Activated CD8-positive, alpha-beta memory T cell treated with anti-CD3 and anti-CD28 coated beads for 1 hour (primary cell): ENCODE data around the gene SELENOT.

Source experiments
- DNase-seq, 2 donors: peaks; one replicate each; pipeline ENCODE4 v3.0.0-alpha.2; 2020; ENCODE audit warnings: low read depth in 1 of 2; ENCODE audit errors: extremely low read depth in 1 of 2

Gene SELENOT

GRCh38 chr3:150662410-150663200, 59.5 kb downstream of the SELENOT start:
- no peak for DNase-seq

GRCh38 chr3:150663461-150663860, 60.3 kb downstream of the SELENOT start:
- DNase-seq = no peak

- no peak for DNase-seq
These were observed 63.0 kb downstream of the SELENOT start for GRCh38 chr3:150666167-150666566.

- no peak for DNase-seq
These were observed 70.8 kb downstream of the SELENOT start for GRCh38 chr3:150673966-150674365.

- no peak for DNase-seq
These were observed 72.5 kb downstream of the SELENOT start for GRCh38 chr3:150675587-150675986.
